SK-N-SH treated with all-trans-retinoic acid at 6 μM for 48 hours (cell line): ENCODE results near the gene TXK.

Source experiments
- ATAC-seq: fragments of 200-7000 bp; cut with Tn5 transposase; 3 replicates; pipeline ENCODE4 v1.9.1; 2020; ENCODE audit warnings: mild to moderate bottlenecking, moderate library complexity
- ARNTL ChIP-seq: fragments of 450-650 bp; formaldehyde crosslinking; IDR thresholded peaks from 2 replicates; pipeline ENCODE4 v1.5.0; 2020; ENCODE audit warnings: low read depth, mild to moderate bottlenecking, moderate library complexity, borderline replicate concordance
- BACH2 ChIP-seq: fragments of 250-450 bp; sonication (Bioruptor Pico); IDR thresholded peaks from 2 replicates; pipeline ENCODE4 v1.9.0; 2021; ENCODE audit warnings: mild to moderate bottlenecking, borderline replicate concordance
- CREB5 ChIP-seq: fragments of 250-450 bp; sonication (Bioruptor Pico); IDR thresholded peaks from 2 replicates; pipeline ENCODE4 v1.5.1; 2020; ENCODE audit warnings: low read depth, mild to moderate bottlenecking, moderate library complexity
- CSDC2 ChIP-seq: fragments of 250-450 bp; sonication (Bioruptor Pico); IDR thresholded peaks from 2 replicates; pipeline ENCODE4 v1.5.0; 2020; ENCODE audit warnings: mild to moderate bottlenecking, moderate library complexity
- CSRNP3 ChIP-seq: fragments of 250-450 bp; sonication (Bioruptor Pico); IDR thresholded peaks from 2 replicates; pipeline ENCODE4 v1.5.1; 2021; ENCODE audit warnings: mild to moderate bottlenecking, moderate library complexity
- ESRRG ChIP-seq: fragments of 250-450 bp; sonication (Bioruptor Pico); IDR thresholded peaks from 2 replicates; pipeline ENCODE4 v1.6.1; 2021; ENCODE audit warnings: mild to moderate bottlenecking
- ISL1 ChIP-seq: fragments of 250-450 bp; sonication (Bioruptor Pico); IDR thresholded peaks from 2 replicates; pipeline ENCODE4 v2.1.2; 2022; ENCODE audit warnings: mild to moderate bottlenecking, moderate library complexity
- OSR1 ChIP-seq: fragments of 250-450 bp; sonication (Bioruptor Pico); IDR thresholded peaks from 2 replicates; pipeline ENCODE4 v1.8.0; 2022; ENCODE audit warnings: moderate library complexity, mild to moderate bottlenecking, inconsistent platforms
- PATZ1 ChIP-seq: fragments of 250-450 bp; sonication (Bioruptor Pico); IDR thresholded peaks from 2 replicates; pipeline ENCODE4 v1.8.0; 2020; ENCODE audit warnings: mild to moderate bottlenecking, moderate library complexity, borderline replicate concordance
- POU6F1 ChIP-seq: fragments of 250-450 bp; sonication (Bioruptor Pico); IDR thresholded peaks from 2 replicates; pipeline ENCODE4 v1.8.0; 2021; ENCODE audit warnings: low read depth, mild to moderate bottlenecking, moderate library complexity, borderline replicate concordance
- PPARA ChIP-seq: fragments of 250-450 bp; sonication (Bioruptor Pico); IDR thresholded peaks from 2 replicates; pipeline ENCODE4 v1.5.0; 2020; ENCODE audit warnings: mild to moderate bottlenecking, borderline replicate concordance
- RARB ChIP-seq: fragments of 250-450 bp; sonication (Bioruptor Pico); IDR thresholded peaks from 2 replicates; pipeline ENCODE4 v1.8.0; 2021; ENCODE audit warnings: mild to moderate bottlenecking, moderate library complexity
- TOX ChIP-seq: fragments of 250-450 bp; sonication (Bioruptor Pico); IDR thresholded peaks from 2 replicates; pipeline ENCODE4 v1.8.0; 2021; ENCODE audit warnings: mild to moderate bottlenecking, moderate library complexity, borderline replicate concordance
- TSHZ2 ChIP-seq: fragments of 250-450 bp; sonication (Bioruptor Pico); IDR thresholded peaks from 2 replicates; pipeline ENCODE4 v1.5.0; 2020; ENCODE audit warnings: mild to moderate bottlenecking, moderate library complexity
- ZC3H10 ChIP-seq: fragments of 250-450 bp; sonication (Bioruptor Pico); IDR thresholded peaks from 2 replicates; pipeline ENCODE4 v1.5.1; 2021; ENCODE audit warnings: mild to moderate bottlenecking, moderate library complexity
- ZFP3 ChIP-seq: fragments of 250-450 bp; sonication (Bioruptor Pico); IDR thresholded peaks from 2 replicates; pipeline ENCODE4 v1.5.0; 2020; ENCODE audit warnings: mild to moderate bottlenecking, moderate library complexity
- ZNF70 ChIP-seq: fragments of 450-650 bp; formaldehyde crosslinking; IDR thresholded peaks from 2 replicates; pipeline ENCODE4 v1.5.0; 2020; ENCODE audit warnings: mild to moderate bottlenecking, moderate library complexity
- ZNF8 ChIP-seq: fragments of 450-650 bp; formaldehyde crosslinking; IDR thresholded peaks from 2 replicates; pipeline ENCODE4 v1.5.0; 2020; ENCODE audit warnings: mild to moderate bottlenecking, moderate library complexity

TXK gene

GRCh38 chr4:48153791-48154550 lies 19.9 kb upstream of the TXK start:
- TF ChIP-seq ARNTL (no peak), TOX (no peak), ZNF8 (CRISPR knock-in tag) (no peak), ZFP3 (CRISPR knock-in tag) (no peak), CREB5 (CRISPR knock-in tag) (no peak), PPARA (CRISPR knock-in tag) (no peak), CSRNP3 (no peak), RARB (CRISPR knock-in tag) (no peak), ZC3H10 (CRISPR knock-in tag) (no peak), ISL1 (CRISPR knock-in tag) (no peak), TSHZ2 (CRISPR knock-in tag) (no peak), POU6F1 (CRISPR knock-in tag) (no peak), CSDC2 (no peak), ESRRG (CRISPR knock-in tag) (no peak), ZNF70 (CRISPR knock-in tag) (no peak), BACH2 (CRISPR knock-in tag) (no peak), PATZ1 (no peak)
- no peak for ATAC-seq

- no peak for TF ChIP-seq ISL1 (CRISPR knock-in tag)
- no peak for TF ChIP-seq CREB5 (CRISPR knock-in tag)
- TF ChIP-seq POU6F1 (CRISPR knock-in tag) = no peak
- no peak for TF ChIP-seq OSR1
- TF ChIP-seq TOX = no peak
- TF ChIP-seq CSRNP3 = no peak
- no peak for TF ChIP-seq CSDC2
- no peak for TF ChIP-seq PPARA (CRISPR knock-in tag)
- no peak for ATAC-seq
Measured at GRCh38 chr4:48152259-48152658, 18.2 kb upstream of the TXK start.
